Fibroblast of mammary gland (primary cell): ENCODE data around the gene PLCG2.
"Not testable (repeated sequence)": the region's sequence is repeated elsewhere in the genome, so short reads cannot be mapped to it uniquely, and the experiment has no call there.

Source experiments
- DNase-seq: peaks from one replicate; pipeline ENCODE4 v3.0.0-alpha.2; 2010; ENCODE audit warnings: low read depth
- H3K4me3 ChIP-seq: 2 replicates; pipeline ENCODE4 v1.5.1; 2011; ENCODE audit warnings: low read depth, mild to moderate bottlenecking, low read length, moderate library complexity; ENCODE audit not compliant: control insufficient read depth
- TF ChIP-seq, protein P1 (sequence below): conservative IDR thresholded peaks from 2 replicates; pipeline ENCODE4 v1.5.1; 2011; ENCODE audit warnings: low read depth, low read length, inconsistent platforms; ENCODE audit not compliant: control insufficient read depth, insufficient read depth

The PLCG2 gene

DNA sequence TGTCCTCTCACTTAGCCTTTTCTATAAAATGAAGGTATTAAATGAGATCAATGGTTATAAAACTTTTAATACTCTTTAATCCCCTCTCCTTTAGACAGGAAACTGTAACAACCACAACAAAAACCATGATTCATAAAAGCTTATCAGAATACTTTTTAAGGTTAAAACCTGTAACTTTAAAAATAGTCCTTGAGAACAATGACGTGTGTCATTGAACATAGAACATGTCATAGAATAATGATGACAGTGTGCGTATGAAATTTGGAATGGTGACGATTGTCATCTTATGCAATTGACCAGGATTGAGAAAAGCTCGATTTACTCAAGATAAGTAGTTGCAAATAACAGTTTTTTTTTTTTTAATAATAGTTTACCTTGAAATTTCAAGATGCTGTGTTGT lies 94.1 kb downstream of the PLCG2 start:
- no peak for DNase-seq
- TF ChIP-seq, protein P1, sequence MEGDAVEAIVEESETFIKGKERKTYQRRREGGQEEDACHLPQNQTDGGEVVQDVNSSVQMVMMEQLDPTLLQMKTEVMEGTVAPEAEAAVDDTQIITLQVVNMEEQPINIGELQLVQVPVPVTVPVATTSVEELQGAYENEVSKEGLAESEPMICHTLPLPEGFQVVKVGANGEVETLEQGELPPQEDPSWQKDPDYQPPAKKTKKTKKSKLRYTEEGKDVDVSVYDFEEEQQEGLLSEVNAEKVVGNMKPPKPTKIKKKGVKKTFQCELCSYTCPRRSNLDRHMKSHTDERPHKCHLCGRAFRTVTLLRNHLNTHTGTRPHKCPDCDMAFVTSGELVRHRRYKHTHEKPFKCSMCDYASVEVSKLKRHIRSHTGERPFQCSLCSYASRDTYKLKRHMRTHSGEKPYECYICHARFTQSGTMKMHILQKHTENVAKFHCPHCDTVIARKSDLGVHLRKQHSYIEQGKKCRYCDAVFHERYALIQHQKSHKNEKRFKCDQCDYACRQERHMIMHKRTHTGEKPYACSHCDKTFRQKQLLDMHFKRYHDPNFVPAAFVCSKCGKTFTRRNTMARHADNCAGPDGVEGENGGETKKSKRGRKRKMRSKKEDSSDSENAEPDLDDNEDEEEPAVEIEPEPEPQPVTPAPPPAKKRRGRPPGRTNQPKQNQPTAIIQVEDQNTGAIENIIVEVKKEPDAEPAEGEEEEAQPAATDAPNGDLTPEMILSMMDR: no peak
- no peak overlapping the region for H3K4me3 ChIP-seq

DNA sequence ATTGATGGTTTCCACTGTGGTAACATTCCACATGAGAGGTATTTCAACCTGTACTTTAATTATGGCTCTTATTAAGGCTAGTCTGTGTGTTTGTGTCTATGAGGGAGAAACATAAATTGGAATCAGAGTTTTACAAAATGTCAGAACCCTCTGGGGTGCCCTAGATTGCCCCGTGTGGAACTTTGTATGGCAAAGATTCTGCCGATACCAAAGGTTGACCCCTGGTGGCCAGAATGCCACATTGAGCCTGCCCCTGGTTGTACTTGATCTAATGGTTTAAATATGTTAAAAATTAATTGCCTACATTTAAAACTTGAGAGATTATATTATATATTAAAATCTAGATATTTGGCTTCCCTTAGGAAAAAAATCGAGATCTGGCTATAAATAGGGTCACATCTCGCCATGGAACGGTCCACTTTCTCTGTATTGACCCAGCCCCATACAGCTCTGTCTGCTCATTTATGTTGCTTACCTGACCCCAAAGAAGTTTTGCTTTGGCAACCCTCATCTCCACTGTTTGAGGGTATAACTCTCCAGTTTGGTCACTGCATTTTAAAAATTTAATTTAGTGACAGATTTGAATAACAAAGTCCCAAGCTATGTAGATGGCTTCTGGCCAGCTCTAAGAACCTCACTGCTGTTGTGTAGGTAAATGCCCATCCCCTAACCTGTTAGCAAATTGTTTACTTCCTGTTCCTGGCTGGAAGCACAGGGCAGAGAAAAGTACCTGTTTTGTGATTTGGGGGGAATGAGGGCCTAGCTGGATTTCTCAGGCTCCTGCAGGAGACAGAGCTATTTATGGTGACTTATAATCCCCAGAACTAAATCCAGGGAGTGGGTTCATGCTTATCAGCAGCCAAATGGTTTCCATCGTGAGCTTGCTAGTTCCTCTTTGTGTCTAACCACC lies 95.0 kb downstream of the PLCG2 start:
- no peak overlapping the region for H3K4me3 ChIP-seq
- DNase-seq: peak; percentile 43
- TF ChIP-seq, protein P1: peak; percentile 81

DNA sequence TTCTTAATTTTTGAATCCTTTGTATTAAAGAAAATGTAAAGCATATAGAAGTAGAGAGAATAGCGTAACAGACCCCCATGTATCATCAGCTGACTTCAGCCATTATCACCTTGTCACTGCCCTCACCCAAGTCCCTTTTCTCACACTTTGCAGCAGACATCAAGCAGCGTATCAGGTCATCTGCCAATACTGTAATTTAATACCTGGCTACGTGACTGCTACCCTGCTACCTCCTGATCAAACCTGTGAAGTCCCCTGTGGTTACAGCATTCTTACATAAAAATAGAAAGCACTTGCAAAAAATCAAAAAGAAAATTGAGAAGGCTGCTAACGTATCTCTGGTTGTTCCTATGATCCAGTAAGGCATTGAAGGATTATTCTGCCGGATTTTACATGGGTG lies 96.4 kb downstream of the PLCG2 start:
- no peak overlapping the region for H3K4me3 ChIP-seq
- no peak for DNase-seq
- TF ChIP-seq, protein P1: no peak

DNA sequence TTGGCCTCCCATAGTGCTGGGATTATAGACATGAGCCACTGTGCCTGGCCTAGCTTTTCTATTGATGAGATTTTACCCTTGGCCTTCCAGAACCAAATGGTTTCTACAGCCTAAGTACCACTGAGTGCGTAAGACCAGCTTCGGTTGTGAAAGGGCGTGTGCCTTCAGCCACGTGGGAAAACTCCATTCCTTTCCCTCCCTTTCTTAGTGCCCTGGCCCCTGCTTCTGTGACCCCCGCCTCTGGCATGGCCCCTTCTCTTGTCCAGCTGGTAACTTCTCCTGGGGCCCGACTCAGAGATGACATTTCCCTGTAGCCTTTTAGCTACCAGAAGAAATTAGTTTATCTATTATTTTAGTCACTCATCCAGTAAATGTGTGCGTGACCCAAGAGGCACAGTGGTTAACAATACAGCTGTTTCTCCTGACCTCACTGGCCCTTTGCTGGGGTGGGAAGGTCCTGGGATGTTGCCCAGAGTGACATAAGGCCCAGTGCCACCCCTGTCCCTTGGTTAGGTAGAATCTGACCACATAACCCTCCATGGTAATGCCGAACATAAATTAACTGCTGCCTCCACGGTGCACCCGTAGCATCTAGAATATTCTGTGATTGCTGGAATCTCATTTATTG lies 97.3 kb downstream of the PLCG2 start:
- DNase-seq: no peak
- H3K4me3 ChIP-seq: no peak overlapping the region
- TF ChIP-seq, protein P1: no peak

DNA sequence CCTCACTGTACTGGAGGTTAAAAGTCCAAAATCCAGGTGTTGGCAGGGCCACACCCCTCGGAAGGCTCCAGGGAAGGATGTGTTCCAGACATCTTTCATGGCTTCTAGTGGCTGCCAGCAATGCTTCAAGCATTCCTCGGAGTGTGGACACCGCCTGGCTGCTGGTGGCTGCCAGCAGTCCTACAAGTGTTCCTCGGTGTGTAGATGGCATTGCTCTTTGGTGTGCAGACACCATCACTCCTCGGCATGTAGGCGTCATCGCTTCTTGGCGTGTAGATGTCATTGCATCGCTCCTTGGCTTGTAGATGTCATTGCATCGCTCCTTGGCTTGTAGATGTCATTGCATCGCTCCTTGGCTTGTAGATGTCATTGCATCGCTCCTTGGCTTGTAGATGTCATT lies 98.4 kb downstream of the PLCG2 start:
- DNase-seq, H3K4me3 ChIP-seq: not testable (repeated sequence)

DNA sequence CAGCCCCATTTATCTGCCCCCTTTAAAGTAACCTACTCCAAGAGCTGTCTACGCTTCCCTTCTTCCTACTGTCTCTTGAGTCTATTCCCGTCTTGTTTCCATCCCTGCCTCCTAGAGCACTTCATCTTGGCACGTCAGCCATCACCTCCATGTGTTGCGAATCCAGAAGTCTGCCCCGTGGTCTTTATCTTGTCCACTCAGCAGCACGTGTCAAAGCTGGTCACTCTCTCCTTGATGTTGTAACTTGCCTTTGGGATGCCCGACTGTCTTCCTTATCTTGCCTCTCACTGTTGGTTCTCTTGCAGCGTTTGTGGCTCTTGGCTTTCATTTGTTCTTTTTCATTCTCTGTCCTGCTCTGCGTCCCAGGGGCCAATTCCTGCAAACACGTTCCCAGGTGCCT lies 99.4 kb downstream of the PLCG2 start:
- no peak overlapping the region for H3K4me3 ChIP-seq

DNA sequence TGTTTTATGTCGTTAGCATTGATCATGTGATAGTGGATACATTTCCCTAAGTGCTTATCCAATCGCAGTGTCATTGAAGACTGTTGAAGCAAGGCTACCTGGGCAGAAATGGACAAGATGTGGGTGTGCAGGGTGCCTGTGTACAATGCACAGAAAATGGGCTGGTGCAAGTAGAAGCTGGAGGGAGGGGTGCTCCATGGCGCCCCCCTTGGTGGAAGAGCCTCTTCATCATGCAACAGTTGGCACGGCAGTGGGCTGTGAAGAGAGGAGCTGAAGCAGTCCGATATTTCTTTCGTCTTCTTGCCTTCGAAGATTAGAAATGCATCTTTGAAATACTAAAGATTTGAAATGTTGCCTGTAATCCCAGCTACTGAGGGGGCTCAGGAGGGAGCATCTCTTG lies 100.5 kb downstream of the PLCG2 start:
- H3K4me3 ChIP-seq: no peak overlapping the region
- TF ChIP-seq, protein P1: no peak
- no peak for DNase-seq

More for the DNA sequence above, 99.4 kb downstream of the PLCG2 start:
- DNase-seq: no peak
- TF ChIP-seq, protein P1: no peak
